ENCODE measurements around the gene ZBED2.

DNA sequence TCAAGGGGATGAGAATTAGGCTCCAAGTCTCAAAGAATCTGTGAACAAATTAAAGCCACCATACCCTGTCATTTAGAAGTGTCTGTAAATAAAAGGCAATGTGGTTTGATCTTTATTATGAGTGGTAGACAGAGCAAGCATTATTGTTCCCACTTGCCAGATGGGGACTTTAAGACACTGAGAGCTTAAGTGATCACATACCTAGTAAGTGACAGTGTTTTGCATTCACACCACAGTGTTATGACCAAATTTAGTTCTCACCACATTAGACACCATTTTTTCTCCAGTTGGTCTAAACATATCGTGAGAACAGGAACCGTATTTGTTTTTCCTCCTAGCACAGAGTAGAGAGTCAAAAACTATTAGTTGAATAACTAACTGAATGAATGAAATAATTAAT is 13.2 kb upstream of the ZBED2 start:
- no peak for TF ChIP-seq EP300 (IDR thresholded peaks at IDR 0.05; ENCODE audit: low read depth)
- TF ChIP-seq, protein P1, sequence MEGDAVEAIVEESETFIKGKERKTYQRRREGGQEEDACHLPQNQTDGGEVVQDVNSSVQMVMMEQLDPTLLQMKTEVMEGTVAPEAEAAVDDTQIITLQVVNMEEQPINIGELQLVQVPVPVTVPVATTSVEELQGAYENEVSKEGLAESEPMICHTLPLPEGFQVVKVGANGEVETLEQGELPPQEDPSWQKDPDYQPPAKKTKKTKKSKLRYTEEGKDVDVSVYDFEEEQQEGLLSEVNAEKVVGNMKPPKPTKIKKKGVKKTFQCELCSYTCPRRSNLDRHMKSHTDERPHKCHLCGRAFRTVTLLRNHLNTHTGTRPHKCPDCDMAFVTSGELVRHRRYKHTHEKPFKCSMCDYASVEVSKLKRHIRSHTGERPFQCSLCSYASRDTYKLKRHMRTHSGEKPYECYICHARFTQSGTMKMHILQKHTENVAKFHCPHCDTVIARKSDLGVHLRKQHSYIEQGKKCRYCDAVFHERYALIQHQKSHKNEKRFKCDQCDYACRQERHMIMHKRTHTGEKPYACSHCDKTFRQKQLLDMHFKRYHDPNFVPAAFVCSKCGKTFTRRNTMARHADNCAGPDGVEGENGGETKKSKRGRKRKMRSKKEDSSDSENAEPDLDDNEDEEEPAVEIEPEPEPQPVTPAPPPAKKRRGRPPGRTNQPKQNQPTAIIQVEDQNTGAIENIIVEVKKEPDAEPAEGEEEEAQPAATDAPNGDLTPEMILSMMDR (IDR thresholded peaks at IDR 0.05) = no peak
